GM08714 (cell line): Measurements from ENCODE around the gene DSTYK.

Experiments
- H3K4me3 ChIP-seq: fragments of 200-500 bp; sonication (Bioruptor generic); 2 replicates; pipeline ENCODE4 v1.5.1; 2014; ENCODE audit warnings: mild to moderate bottlenecking, low read length, inconsistent platforms
- ZNF274 ChIP-seq: IDR thresholded peaks from 2 replicates; pipeline ENCODE4 v1.6.1; 2012; ENCODE audit warnings: mild to moderate bottlenecking, low read depth, low read length

Gene DSTYK

DNA sequence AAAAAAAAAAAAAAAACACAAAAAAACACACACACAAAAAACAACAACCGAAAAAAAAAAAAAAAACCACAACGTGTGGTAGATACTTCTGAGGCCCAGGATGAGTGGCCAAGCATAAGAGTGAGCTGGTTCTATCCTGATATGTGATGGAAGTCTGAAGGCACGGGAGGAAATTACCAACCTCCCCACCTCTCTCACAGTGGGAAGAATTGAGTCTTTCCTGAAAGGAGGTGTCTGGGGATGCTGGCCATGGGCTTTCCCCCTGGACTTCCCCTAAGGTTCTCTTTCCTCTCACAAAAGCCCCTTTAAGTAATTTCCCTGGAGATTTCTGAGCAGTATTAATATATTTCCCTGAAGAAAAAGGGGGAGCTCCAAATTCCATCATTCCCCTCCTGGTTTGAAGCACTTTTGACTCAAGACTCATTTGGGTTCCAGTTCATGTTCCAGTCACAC lies 21.5 kb upstream of the DSTYK start:
- H3K4me3 ChIP-seq: no peak overlapping the region
- no peak for TF ChIP-seq ZNF274

- no peak overlapping the region for H3K4me3 ChIP-seq
- TF ChIP-seq ZNF274: no peak
Measured at GRCh38 chr1:205232127-205232820, 20.8 kb upstream of the DSTYK start.

- no peak for TF ChIP-seq ZNF274
- no peak overlapping the region for H3K4me3 ChIP-seq
Measured at GRCh38 chr1:205230982-205231381, 19.5 kb upstream of the DSTYK start.

DNA sequence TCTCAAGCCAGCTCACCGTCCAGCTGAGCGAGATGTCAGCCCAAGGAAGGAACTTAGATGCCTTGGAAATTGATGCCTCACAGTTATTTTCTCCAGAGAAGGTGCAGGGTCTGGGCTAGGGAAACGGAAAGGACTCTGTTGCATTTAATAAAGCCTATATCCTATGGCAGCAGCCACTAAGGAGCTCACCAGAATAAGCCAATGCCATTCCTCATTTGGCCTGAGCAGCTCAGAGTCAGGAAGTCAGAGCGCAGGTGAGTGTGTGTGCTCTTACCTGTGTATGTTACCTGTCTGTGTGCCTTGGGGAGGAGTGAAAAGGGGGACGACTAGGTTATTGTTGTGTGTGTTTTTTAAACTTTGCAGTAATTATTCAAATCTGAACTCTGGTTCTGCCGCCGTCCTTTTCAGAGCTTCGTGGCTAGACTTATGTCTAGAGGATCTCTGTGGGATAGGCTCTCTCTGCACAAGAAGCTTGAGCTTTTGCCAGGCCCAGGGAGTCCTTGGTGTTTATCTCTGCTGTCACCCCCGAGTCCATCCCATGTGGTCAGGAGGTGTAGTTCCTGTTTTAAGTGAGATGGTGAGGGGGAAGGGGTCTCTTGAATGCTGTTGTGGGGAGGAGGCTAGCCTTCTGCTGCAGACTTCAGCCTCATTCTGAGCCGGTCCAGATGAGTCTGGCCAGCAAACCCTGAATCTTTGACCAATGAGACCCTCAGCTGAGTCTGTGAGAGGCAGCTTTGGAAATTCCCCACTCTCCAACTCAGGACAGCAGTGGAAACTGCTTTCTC lies 18.6 kb upstream of the DSTYK start:
- TF ChIP-seq ZNF274: no peak
- no peak overlapping the region for H3K4me3 ChIP-seq

GRCh38 chr1:205229399-205229871 lies 17.9 kb upstream of the DSTYK start:
- no peak overlapping the region for H3K4me3 ChIP-seq

DNA sequence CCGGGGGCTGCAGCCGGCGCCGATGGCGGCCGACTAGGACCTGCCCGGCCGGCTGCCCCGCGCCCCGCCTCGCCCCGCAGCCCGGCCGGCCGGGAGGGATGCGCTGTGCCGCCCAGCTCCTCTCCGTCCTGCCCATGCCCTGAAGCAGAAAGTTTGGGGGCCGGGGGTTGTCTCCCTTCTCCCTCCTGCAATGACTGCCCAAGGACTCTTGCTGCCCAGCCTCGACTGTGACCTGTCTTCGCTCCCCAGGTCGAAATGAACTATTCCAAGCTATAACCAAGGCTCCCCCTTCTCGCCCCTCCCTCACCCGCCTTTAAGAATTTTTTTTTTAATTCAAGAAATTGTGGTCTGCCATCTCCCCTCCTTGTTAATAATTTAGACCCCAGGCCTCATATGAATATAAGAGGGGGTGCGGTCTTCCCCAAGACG lies 16.6 kb upstream of the DSTYK start:
- peak overlapping the region; percentile 57 for H3K4me3 ChIP-seq
- TF ChIP-seq ZNF274: no peak

More at GRCh38 chr1:205229399-205229871, 17.9 kb upstream of the DSTYK start:
- TF ChIP-seq ZNF274: no peak

- H3K4me3 ChIP-seq: peak within 1 kb of the TSS; percentile 57
Measured at GRCh38 chr1:205227584-205228013, 16.1 kb upstream of the DSTYK start, which contains the start of gene TMCC2. TSS of gene TMCC2 (plus strand) at chr1:205227946. CDS start at chr1:205228565, 619 bp downstream.

DNA sequence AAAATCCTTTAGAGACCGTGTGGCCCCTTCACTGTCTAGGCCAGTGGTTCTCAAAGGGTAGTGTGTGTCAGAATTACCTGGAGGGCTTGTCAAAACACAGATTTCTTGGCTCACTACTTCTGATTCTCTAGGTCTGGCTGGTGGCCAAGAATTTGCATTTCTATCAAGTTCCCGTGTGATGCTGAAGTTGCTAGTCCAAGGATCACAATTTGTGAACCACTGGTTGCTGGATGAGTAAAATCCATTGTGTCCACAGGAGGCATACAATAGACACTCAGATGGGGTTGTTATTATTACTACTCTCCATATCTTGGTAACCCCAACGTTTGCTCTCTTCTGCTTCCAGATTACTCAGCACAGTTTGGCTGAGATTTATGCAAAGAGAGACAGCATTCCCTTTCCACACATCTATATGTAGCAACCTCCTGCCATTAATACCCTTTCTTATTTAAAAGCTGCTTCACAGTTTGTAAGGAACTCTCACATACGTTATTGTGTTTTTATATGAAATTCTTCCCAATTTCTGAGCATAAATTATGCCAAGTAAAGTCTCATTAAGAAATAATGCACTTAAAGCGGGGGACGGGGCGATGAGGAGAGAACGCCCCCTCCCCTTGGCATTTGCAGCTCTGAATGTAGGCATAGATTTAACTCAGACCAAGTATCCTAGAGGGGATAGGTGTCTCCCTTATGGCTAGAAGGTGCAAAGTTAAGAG lies 15.5 kb upstream of the DSTYK start:
- peak overlapping the region; percentile 57 for H3K4me3 ChIP-seq
- TF ChIP-seq ZNF274: no peak

More at GRCh38 chr1:205227584-205228013, 16.1 kb upstream of the DSTYK start, which contains the start of gene TMCC2:
- TF ChIP-seq ZNF274: no peak

DNA sequence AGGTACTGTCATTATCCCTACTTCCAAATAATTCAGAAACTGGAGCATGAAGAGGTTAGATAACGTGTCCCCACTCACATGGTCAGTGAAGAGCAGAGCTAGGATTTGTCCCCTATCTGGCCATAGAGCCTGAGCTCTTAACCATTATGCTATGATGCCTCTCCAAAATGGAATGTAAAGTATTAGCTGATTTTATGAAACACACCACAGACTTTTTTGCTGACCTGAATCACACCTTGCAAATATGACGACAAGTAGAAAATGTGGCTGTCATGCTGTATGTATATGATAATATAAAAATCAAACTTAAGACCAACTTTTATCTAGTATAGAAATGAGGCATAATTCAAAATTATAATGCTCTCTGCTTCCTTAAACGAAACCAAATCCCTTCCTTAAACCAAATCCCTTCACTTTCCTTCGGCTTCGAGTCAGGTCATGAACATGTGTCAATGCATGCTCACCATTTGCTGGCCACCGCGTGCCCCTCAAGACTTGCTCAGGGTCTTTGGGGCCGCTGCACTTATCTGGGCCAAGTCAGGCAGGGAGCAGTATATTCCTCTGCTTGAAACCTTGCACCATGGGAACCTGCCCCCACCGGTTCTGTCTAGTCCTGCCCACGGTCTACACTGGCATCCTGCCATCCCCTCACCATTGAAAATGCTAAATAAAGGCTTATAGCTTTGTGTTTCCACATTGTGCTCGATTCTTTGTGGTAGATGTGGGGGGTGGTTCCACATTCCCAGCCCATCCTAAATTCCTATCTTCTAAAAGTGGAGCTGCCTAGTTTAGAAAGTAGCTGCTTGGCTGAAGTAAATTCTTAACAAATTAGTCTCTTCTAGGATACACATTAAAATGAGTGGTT lies 14.6 kb upstream of the DSTYK start:
- no peak for TF ChIP-seq ZNF274

DNA sequence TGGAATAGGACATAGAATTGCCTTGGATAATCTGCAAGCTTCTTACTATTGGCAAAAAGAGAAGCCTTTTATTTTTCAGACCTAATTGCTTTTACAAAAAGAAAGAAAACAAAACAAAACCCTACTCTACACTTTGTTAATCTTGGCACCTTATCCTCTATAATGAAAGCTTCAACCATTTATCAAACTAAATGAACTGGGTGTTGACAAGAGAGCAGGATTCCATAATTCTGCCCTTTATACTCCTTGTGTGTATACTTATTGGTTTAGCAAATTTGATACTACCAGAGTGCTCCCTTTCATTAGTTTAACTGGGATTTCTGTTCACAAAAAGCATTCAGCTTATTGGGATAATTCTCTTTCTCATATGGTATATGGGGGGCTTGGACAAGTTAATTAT lies 13.2 kb upstream of the DSTYK start:
- no peak overlapping the region for H3K4me3 ChIP-seq
- TF ChIP-seq ZNF274: no peak

More for the DNA sequence above, 14.6 kb upstream of the DSTYK start:
- H3K4me3 ChIP-seq: no peak overlapping the region

DNA sequence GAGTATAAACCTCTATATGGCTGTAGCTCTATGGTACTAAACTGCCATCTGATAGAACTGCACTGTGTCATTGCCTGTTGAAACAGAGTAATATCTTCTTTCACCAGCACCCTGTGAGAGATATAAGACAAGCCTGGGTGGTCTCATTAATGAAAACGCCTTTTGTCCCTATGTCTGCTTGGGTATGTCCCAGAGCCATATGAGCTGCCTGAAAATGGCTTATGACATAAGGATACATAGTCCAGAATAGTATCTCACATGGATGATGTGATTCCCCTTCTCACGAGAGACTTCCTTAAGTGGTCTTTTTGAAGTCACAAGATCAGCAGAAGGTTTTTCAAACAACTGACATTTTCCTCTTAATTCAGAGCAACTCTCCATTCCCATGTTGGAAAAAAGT lies 8.9 kb upstream of the DSTYK start:
- TF ChIP-seq ZNF274: no peak
- H3K4me3 ChIP-seq: no peak overlapping the region

- TF ChIP-seq ZNF274: no peak
- no peak overlapping the region for H3K4me3 ChIP-seq
Measured at GRCh38 chr1:205217418-205217817, 5.9 kb upstream of the DSTYK start.

DNA sequence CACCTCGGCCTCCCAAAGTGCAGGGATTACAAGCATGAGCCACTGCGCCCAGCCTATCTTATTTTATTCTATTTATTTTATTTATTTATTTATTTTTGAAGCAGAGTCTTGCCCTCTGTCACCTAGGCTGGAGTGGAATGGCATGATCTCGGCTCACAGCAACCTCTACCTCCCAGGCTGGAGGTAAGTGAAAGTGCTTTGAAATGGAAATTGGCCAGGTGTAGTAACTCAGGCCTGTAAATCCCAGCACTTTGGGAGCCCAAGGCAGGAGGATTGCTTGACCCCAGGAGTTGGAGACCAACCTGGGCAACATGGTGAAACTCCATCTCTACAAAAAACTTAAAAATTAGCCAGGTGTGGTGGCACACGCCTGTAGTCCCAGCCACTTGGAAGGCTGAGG lies 5.1 kb upstream of the DSTYK start:
- no peak overlapping the region for H3K4me3 ChIP-seq
- no peak for TF ChIP-seq ZNF274
